ENCODE data around the gene MMP7.

DNA sequence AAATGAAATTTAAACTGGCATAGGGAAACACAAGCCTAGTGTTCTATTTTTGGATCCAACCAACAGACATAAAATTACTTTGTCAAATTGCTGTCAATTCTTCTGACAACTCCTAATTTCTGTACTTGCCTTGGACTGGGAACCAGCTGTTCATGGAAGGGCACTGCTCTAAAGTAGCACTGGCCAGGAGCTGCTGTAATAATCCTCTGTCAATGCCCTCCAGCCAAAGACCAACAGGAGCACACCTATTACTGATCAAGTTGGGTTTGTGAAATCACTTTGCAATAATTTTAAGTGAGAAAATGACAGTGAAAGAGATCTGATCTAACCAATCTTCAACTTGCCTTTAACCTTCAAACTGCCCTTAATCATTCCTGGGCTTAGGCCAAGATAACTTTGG, 59.1 kb downstream of the MMP7 start:
- TF ChIP-seq, protein P1, sequence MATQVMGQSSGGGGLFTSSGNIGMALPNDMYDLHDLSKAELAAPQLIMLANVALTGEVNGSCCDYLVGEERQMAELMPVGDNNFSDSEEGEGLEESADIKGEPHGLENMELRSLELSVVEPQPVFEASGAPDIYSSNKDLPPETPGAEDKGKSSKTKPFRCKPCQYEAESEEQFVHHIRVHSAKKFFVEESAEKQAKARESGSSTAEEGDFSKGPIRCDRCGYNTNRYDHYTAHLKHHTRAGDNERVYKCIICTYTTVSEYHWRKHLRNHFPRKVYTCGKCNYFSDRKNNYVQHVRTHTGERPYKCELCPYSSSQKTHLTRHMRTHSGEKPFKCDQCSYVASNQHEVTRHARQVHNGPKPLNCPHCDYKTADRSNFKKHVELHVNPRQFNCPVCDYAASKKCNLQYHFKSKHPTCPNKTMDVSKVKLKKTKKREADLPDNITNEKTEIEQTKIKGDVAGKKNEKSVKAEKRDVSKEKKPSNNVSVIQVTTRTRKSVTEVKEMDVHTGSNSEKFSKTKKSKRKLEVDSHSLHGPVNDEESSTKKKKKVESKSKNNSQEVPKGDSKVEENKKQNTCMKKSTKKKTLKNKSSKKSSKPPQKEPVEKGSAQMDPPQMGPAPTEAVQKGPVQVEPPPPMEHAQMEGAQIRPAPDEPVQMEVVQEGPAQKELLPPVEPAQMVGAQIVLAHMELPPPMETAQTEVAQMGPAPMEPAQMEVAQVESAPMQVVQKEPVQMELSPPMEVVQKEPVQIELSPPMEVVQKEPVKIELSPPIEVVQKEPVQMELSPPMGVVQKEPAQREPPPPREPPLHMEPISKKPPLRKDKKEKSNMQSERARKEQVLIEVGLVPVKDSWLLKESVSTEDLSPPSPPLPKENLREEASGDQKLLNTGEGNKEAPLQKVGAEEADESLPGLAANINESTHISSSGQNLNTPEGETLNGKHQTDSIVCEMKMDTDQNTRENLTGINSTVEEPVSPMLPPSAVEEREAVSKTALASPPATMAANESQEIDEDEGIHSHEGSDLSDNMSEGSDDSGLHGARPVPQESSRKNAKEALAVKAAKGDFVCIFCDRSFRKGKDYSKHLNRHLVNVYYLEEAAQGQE (IDR thresholded peaks at IDR 0.05; ENCODE audit: insufficient read depth in 1 of 2, low read depth in 2 of 2, low read length in 1 of 2): no peak
- TF ChIP-seq, protein P2, sequence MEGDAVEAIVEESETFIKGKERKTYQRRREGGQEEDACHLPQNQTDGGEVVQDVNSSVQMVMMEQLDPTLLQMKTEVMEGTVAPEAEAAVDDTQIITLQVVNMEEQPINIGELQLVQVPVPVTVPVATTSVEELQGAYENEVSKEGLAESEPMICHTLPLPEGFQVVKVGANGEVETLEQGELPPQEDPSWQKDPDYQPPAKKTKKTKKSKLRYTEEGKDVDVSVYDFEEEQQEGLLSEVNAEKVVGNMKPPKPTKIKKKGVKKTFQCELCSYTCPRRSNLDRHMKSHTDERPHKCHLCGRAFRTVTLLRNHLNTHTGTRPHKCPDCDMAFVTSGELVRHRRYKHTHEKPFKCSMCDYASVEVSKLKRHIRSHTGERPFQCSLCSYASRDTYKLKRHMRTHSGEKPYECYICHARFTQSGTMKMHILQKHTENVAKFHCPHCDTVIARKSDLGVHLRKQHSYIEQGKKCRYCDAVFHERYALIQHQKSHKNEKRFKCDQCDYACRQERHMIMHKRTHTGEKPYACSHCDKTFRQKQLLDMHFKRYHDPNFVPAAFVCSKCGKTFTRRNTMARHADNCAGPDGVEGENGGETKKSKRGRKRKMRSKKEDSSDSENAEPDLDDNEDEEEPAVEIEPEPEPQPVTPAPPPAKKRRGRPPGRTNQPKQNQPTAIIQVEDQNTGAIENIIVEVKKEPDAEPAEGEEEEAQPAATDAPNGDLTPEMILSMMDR (IDR thresholded peaks at IDR 0.05): no peak
